Measurements from ENCODE around the gene SYNGR2.

Gene SYNGR2

GRCh38 chr17:78168242-78168902 lies at the start of gene SYNGR2:
TSS of gene SYNGR2 (plus strand) at chr17:78168581. CDS start at chr17:78168617, 36 bp downstream.
- peak; percentile 37; the same call in 1 of the 2 replicates for TF ChIP-seq MYC (IDR thresholded peaks at IDR 0.05; ENCODE audit: low read depth, low read length)
- TF ChIP-seq POLR2A (IDR thresholded peaks at IDR 0.05; ENCODE audit: extremely low read depth, insufficient read length), result peak; percentile 78
- TF ChIP-seq CTCF (IDR thresholded peaks at IDR 0.05; ENCODE audit: low read depth, low read length), result no peak
- TF ChIP-seq MAX (IDR thresholded peaks at IDR 0.05; ENCODE audit: low read depth, low read length), result no peak
- H3K4me3 ChIP-seq (ENCODE audit: low read depth, low read length), result peak within 1 kb of the TSS; percentile 53

GRCh38 chr17:78118801-78119241 lies 49.6 kb upstream of the SYNGR2 start:
- no peak for DNase-seq (ENCODE audit: low read depth)
- no peak overlapping the region for H3K4me3 ChIP-seq (ENCODE audit: low read depth, low read length)
- no peak for TF ChIP-seq MAX (IDR thresholded peaks at IDR 0.05; ENCODE audit: low read depth, low read length)
- no peak for TF ChIP-seq POLR2A (IDR thresholded peaks at IDR 0.05; ENCODE audit: extremely low read depth, insufficient read length)
- TF ChIP-seq CTCF (IDR thresholded peaks at IDR 0.05; ENCODE audit: low read depth, low read length), result no peak
- no peak for TF ChIP-seq MYC (IDR thresholded peaks at IDR 0.05; ENCODE audit: low read depth, low read length)

More at GRCh38 chr17:78168242-78168902, at the start of gene SYNGR2:
- peak; percentile 85 for DNase-seq (ENCODE audit: low read depth)

GRCh38 chr17:78120537-78120936 lies 47.8 kb upstream of the SYNGR2 start:
- TF ChIP-seq POLR2A (IDR thresholded peaks at IDR 0.05; ENCODE audit: extremely low read depth, insufficient read length) (no peak), MYC (IDR thresholded peaks at IDR 0.05; ENCODE audit: low read depth, low read length) (no peak), CTCF (IDR thresholded peaks at IDR 0.05; ENCODE audit: low read depth, low read length) (no peak), MAX (IDR thresholded peaks at IDR 0.05; ENCODE audit: low read depth, low read length) (no peak)
- H3K4me3 ChIP-seq (ENCODE audit: low read depth, low read length), result no peak overlapping the region
- no peak for DNase-seq (ENCODE audit: low read depth)

GRCh38 chr17:78120971-78121800 lies 47.2 kb upstream of the SYNGR2 start:
- no peak overlapping the region for H3K4me3 ChIP-seq (ENCODE audit: low read depth, low read length)

More at GRCh38 chr17:78120971-78121800, 47.2 kb upstream of the SYNGR2 start:
- DNase-seq (ENCODE audit: low read depth), result peak; percentile 43
- TF ChIP-seq MAX (IDR thresholded peaks at IDR 0.05; ENCODE audit: low read depth, low read length), result no peak
- TF ChIP-seq MYC (IDR thresholded peaks at IDR 0.05; ENCODE audit: low read depth, low read length), result no peak
- TF ChIP-seq POLR2A (IDR thresholded peaks at IDR 0.05; ENCODE audit: extremely low read depth, insufficient read length), result no peak
- TF ChIP-seq CTCF (IDR thresholded peaks at IDR 0.05; ENCODE audit: low read depth, low read length), result no peak

All from NB4 (cell line).